GM23338 (cell line): ENCODE results near the gene CEACAM21. TPM values are rescaled to one million over a fixed set of nuclear protein-coding genes. Genes with fewer than 3 reads are reported as not detected.

Experiments
- ATAC-seq: fragments of 200-7000 bp; cut with Tn5 transposase; 3 replicates; pipeline ENCODE4 v1.9.1; 2020
- DNase-seq: peaks from one replicate; pipeline ENCODE4 v3.0.0-alpha.2; 2015; ENCODE audit warnings: low spot score
- H2AFZ ChIP-seq: fragments of 200-600 bp; sonication (generic); 2 replicates; pipeline ENCODE4 v1.8.0; 2016; ENCODE audit warnings: antibody characterized with exemption, mild to moderate bottlenecking, moderate library complexity
- H3F3A ChIP-seq: fragments of 200-600 bp; sonication (generic); replicated peaks from 2 replicates; pipeline ENCODE4 v1.8.0; 2017; ENCODE audit warnings: antibody characterized with exemption, mixed run types, low read depth
- H3K27ac ChIP-seq: fragments of 200-600 bp; sonication (generic); 2 replicates; pipeline ENCODE4 v1.6.1; 2016; ENCODE audit warnings: low read depth
- H3K27me3 ChIP-seq: fragments of 200-600 bp; sonication (generic); 2 replicates; pipeline ENCODE4 v1.8.0; 2016; ENCODE audit warnings: mild to moderate bottlenecking, mixed run types, moderate library complexity; ENCODE audit not compliant: insufficient read depth
- H3K36me3 ChIP-seq: fragments of 200-600 bp; sonication (generic); 2 replicates; pipeline ENCODE4 v1.8.0; 2016; ENCODE audit warnings: mild to moderate bottlenecking; ENCODE audit not compliant: insufficient read depth
- H3K4me1 ChIP-seq: fragments of 200-600 bp; sonication (generic); 2 replicates; pipeline ENCODE4 v1.8.0; 2016; ENCODE audit warnings: mild to moderate bottlenecking, moderate library complexity; ENCODE audit not compliant: insufficient read depth
- H3K4me2 ChIP-seq: fragments of 200-600 bp; sonication (generic); 2 replicates; pipeline ENCODE4 v1.7.1; 2017; ENCODE audit warnings: mixed run types
- H3K4me3 ChIP-seq: fragments of 200-600 bp; sonication (generic); 2 replicates; pipeline ENCODE4 v1.6.1; 2016; ENCODE audit warnings: mixed run types
- H3K79me2 ChIP-seq: fragments of 200-600 bp; sonication (generic); replicated peaks from 2 replicates; pipeline ENCODE4 v1.8.0; 2017; ENCODE audit warnings: mild to moderate bottlenecking; ENCODE audit not compliant: insufficient read depth
- H3K9me2 ChIP-seq: fragments of 200-600 bp; sonication (generic); 2 replicates; pipeline ENCODE4 v1.8.0; 2017; ENCODE audit not compliant: insufficient read depth
- H4K20me1 ChIP-seq: fragments of 200-600 bp; sonication (generic); replicated peaks from 2 replicates; pipeline ENCODE4 v1.8.0; 2017; ENCODE audit warnings: mild to moderate bottlenecking; ENCODE audit not compliant: insufficient read depth
- H3K27ac Mint-ChIP-seq: 2 replicates; pipeline ENCODE4 v1.8.0; 2020; ENCODE audit warnings: inconsistent platforms, mild to moderate bottlenecking, moderate library complexity, mixed read lengths
- H3K27me3 Mint-ChIP-seq: 3 replicates; pipeline ENCODE4 v1.8.0; 2022; ENCODE audit warnings: low read depth, mild to moderate bottlenecking, moderate library complexity, mixed read lengths, inconsistent platforms; ENCODE audit not compliant: insufficient read depth, poor library complexity
- H3K36me3 Mint-ChIP-seq: 3 replicates; pipeline ENCODE4 v1.8.0; 2021; ENCODE audit warnings: low read depth, mild to moderate bottlenecking, inconsistent platforms, moderate library complexity, mixed read lengths
- H3K4me1 Mint-ChIP-seq: 3 replicates; pipeline ENCODE4 v1.8.0; 2020; ENCODE audit warnings: mild to moderate bottlenecking, inconsistent platforms, mixed read lengths
- H3K4me3 Mint-ChIP-seq: 3 replicates; pipeline ENCODE4 v1.8.0; 2021; ENCODE audit warnings: moderate library complexity, mild to moderate bottlenecking, inconsistent platforms, mixed read lengths
- H3K9me3 Mint-ChIP-seq: 3 replicates; pipeline ENCODE4 v1.8.0; 2020; ENCODE audit warnings: moderate library complexity, mild to moderate bottlenecking, inconsistent platforms, mixed read lengths
- CREB1 ChIP-seq: fragments of 250-450 bp; sonication (Bioruptor Pico); IDR thresholded peaks from 2 replicates; pipeline ENCODE4 v1.5.0; 2020; ENCODE audit warnings: low read depth, mild to moderate bottlenecking, moderate library complexity
- EZH2 ChIP-seq: fragments of 200-600 bp; sonication (generic); IDR thresholded peaks from one replicate; pipeline ENCODE4 v1.8.0; 2017; ENCODE audit warnings: antibody characterized with exemption, mild to moderate bottlenecking, low read depth; ENCODE audit not compliant: unreplicated experiment
- EZH2phosphoT487 ChIP-seq: fragments of 200-600 bp; sonication (generic); IDR thresholded peaks from one replicate; pipeline ENCODE4 v1.8.1; 2018; ENCODE audit warnings: antibody characterized with exemption; ENCODE audit not compliant: unreplicated experiment
- JUNB ChIP-seq: IDR thresholded peaks from one replicate; pipeline ENCODE4 v1.6.1; 2016; ENCODE audit warnings: antibody characterized with exemption; ENCODE audit not compliant: unreplicated experiment
- NANOG ChIP-seq: IDR thresholded peaks from 2 replicates; pipeline ENCODE4 v1.6.1; 2016; ENCODE audit warnings: antibody characterized with exemption, borderline replicate concordance
- STAT1 ChIP-seq: IDR thresholded peaks from one replicate; pipeline ENCODE4 v1.6.1; 2016; ENCODE audit warnings: antibody characterized with exemption; ENCODE audit not compliant: unreplicated experiment
- ZNF114 ChIP-seq: fragments of 250-450 bp; sonication (Bioruptor Pico); IDR thresholded peaks from 2 replicates; pipeline ENCODE4 v1.5.0; 2020; ENCODE audit warnings: mild to moderate bottlenecking, moderate library complexity
- ZNF331 ChIP-seq: fragments of 250-450 bp; sonication (Bioruptor Pico); IDR thresholded peaks from 2 replicates; pipeline ENCODE4 v1.5.0; 2020; ENCODE audit warnings: low read depth, mild to moderate bottlenecking, moderate library complexity
- polyA plus RNA-seq: library from polyadenylated mRNA; unstranded; fragments of >200 nt; fragmentation: Nextera tagmentation; extraction: Ambion mirVana; gene quantifications from 2 replicates; pipeline ENCODE4 v1.2.1, GENCODE V29; 2016
- total RNA-seq: library from RNA; depleted of rRNA; stranded (reverse); fragments of >200 nt; shearing (Covaris generic); gene quantifications from 2 replicates; pipeline ENCODE4 v1.2.3, GENCODE V29; 2014
- TF ChIP-seq, protein P1 (sequence below): IDR thresholded peaks from 2 replicates; pipeline ENCODE4 v1.6.1; 2016; ENCODE audit warnings: antibody characterized with exemption
- TF ChIP-seq, protein P2 (sequence below): fragments of 250-450 bp; sonication (Bioruptor Pico); IDR thresholded peaks from 2 replicates; pipeline ENCODE4 v1.5.0; 2020; ENCODE audit warnings: mild to moderate bottlenecking, moderate library complexity
- TF ChIP-seq, protein P3 (sequence below), 2 experiments: fragments of 200-600 bp in 1 of 2; sonication (generic) in 1 of 2; conservative IDR thresholded peaks; 2 replicates each; pipeline versions ENCODE4 v1.5.1 to v1.6.1; 2016 to 2017; ENCODE audit warnings: antibody characterized with exemption in 2 of 2, low read depth in 2 of 2, mild to moderate bottlenecking in 2 of 2, moderate library complexity in 1 of 2
- TF ChIP-seq, protein P4 (sequence below): IDR thresholded peaks from one replicate; pipeline ENCODE4 v1.6.1; 2018; ENCODE audit warnings: antibody characterized with exemption; ENCODE audit not compliant: unreplicated experiment

The CEACAM21 gene
- total and polyA plus RNA-seq, 2 experiments from 2014 or later = not detected

DNA sequence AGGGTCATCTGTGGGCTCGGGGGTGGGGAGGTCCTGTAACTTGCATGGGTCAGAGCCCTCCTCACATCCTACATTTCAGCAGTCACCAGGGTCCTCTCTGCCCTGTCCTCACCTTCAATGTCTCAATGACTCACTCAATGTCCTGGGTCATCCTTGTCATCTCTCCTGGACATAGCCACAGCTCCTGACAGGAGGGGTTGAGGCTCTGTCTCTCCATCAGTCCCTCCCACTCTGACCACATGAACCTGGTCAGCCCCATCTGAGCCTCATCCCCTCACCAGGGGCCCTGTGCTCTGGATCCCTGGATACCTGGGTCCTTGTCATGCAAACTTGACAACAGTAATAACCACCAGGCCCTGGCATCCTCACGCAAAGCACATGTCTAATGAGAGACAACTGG is 13.4 kb downstream of the CEACAM21 start:
- no peak overlapping the region for H3K4me2 ChIP-seq
- no peaks in the 10 kb centered on the region for H3K36me3 ChIP-seq
- TF ChIP-seq, protein P1, sequence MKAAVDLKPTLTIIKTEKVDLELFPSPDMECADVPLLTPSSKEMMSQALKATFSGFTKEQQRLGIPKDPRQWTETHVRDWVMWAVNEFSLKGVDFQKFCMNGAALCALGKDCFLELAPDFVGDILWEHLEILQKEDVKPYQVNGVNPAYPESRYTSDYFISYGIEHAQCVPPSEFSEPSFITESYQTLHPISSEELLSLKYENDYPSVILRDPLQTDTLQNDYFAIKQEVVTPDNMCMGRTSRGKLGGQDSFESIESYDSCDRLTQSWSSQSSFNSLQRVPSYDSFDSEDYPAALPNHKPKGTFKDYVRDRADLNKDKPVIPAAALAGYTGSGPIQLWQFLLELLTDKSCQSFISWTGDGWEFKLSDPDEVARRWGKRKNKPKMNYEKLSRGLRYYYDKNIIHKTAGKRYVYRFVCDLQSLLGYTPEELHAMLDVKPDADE = no peak
- TF ChIP-seq ZNF114 (CRISPR knock-in tag) = no peak
- no peak for TF ChIP-seq ZNF331
- TF ChIP-seq STAT1 = no peak
- TF ChIP-seq, protein P2, sequence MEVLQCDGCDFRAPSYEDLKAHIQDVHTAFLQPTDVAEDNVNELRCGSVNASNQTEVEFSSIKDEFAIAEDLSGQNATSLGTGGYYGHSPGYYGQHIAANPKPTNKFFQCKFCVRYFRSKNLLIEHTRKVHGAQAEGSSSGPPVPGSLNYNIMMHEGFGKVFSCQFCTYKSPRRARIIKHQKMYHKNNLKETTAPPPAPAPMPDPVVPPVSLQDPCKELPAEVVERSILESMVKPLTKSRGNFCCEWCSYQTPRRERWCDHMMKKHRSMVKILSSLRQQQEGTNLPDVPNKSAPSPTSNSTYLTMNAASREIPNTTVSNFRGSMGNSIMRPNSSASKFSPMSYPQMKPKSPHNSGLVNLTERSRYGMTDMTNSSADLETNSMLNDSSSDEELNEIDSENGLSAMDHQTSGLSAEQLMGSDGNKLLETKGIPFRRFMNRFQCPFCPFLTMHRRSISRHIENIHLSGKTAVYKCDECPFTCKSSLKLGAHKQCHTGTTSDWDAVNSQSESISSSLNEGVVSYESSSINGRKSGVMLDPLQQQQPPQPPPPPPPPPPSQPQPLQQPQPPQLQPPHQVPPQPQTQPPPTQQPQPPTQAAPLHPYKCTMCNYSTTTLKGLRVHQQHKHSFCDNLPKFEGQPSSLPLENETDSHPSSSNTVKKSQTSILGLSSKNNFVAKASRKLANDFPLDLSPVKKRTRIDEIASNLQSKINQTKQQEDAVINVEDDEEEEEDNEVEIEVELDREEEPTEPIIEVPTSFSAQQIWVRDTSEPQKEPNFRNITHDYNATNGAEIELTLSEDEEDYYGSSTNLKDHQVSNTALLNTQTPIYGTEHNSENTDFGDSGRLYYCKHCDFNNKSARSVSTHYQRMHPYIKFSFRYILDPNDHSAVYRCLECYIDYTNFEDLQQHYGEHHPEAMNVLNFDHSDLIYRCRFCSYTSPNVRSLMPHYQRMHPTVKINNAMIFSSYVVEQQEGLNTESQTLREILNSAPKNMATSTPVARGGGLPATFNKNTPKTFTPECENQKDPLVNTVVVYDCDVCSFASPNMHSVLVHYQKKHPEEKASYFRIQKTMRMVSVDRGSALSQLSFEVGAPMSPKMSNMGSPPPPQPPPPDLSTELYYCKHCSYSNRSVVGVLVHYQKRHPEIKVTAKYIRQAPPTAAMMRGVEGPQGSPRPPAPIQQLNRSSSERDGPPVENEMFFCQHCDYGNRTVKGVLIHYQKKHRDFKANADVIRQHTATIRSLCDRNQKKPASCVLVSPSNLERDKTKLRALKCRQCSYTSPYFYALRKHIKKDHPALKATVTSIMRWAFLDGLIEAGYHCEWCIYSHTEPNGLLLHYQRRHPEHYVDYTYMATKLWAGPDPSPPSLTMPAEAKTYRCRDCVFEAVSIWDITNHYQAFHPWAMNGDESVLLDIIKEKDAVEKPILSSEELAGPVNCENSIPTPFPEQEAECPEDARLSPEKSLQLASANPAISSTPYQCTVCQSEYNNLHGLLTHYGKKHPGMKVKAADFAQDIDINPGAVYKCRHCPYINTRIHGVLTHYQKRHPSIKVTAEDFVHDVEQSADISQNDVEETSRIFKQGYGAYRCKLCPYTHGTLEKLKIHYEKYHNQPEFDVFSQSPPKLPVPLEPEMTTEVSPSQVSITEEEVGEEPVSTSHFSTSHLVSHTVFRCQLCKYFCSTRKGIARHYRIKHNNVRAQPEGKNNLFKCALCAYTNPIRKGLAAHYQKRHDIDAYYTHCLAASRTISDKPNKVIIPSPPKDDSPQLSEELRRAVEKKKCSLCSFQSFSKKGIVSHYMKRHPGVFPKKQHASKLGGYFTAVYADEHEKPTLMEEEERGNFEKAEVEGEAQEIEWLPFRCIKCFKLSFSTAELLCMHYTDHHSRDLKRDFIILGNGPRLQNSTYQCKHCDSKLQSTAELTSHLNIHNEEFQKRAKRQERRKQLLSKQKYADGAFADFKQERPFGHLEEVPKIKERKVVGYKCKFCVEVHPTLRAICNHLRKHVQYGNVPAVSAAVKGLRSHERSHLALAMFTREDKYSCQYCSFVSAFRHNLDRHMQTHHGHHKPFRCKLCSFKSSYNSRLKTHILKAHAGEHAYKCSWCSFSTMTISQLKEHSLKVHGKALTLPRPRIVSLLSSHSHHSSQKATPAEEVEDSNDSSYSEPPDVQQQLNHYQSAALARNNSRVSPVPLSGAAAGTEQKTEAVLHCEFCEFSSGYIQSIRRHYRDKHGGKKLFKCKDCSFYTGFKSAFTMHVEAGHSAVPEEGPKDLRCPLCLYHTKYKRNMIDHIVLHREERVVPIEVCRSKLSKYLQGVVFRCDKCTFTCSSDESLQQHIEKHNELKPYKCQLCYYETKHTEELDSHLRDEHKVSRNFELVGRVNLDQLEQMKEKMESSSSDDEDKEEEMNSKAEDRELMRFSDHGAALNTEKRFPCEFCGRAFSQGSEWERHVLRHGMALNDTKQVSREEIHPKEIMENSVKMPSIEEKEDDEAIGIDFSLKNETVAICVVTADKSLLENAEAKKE = no peak
- no peak for TF ChIP-seq JUNB
- TF ChIP-seq NANOG = no peak
- TF ChIP-seq, protein P3, sequence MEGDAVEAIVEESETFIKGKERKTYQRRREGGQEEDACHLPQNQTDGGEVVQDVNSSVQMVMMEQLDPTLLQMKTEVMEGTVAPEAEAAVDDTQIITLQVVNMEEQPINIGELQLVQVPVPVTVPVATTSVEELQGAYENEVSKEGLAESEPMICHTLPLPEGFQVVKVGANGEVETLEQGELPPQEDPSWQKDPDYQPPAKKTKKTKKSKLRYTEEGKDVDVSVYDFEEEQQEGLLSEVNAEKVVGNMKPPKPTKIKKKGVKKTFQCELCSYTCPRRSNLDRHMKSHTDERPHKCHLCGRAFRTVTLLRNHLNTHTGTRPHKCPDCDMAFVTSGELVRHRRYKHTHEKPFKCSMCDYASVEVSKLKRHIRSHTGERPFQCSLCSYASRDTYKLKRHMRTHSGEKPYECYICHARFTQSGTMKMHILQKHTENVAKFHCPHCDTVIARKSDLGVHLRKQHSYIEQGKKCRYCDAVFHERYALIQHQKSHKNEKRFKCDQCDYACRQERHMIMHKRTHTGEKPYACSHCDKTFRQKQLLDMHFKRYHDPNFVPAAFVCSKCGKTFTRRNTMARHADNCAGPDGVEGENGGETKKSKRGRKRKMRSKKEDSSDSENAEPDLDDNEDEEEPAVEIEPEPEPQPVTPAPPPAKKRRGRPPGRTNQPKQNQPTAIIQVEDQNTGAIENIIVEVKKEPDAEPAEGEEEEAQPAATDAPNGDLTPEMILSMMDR (conservative IDR thresholded peaks at IDR 0.05; ENCODE audit: low read depth in 2 of 2) = no peak
- TF ChIP-seq, protein P4, sequence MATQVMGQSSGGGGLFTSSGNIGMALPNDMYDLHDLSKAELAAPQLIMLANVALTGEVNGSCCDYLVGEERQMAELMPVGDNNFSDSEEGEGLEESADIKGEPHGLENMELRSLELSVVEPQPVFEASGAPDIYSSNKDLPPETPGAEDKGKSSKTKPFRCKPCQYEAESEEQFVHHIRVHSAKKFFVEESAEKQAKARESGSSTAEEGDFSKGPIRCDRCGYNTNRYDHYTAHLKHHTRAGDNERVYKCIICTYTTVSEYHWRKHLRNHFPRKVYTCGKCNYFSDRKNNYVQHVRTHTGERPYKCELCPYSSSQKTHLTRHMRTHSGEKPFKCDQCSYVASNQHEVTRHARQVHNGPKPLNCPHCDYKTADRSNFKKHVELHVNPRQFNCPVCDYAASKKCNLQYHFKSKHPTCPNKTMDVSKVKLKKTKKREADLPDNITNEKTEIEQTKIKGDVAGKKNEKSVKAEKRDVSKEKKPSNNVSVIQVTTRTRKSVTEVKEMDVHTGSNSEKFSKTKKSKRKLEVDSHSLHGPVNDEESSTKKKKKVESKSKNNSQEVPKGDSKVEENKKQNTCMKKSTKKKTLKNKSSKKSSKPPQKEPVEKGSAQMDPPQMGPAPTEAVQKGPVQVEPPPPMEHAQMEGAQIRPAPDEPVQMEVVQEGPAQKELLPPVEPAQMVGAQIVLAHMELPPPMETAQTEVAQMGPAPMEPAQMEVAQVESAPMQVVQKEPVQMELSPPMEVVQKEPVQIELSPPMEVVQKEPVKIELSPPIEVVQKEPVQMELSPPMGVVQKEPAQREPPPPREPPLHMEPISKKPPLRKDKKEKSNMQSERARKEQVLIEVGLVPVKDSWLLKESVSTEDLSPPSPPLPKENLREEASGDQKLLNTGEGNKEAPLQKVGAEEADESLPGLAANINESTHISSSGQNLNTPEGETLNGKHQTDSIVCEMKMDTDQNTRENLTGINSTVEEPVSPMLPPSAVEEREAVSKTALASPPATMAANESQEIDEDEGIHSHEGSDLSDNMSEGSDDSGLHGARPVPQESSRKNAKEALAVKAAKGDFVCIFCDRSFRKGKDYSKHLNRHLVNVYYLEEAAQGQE = no peak
- TF ChIP-seq EZH2 = no peak
- no peak for TF ChIP-seq CREB1
- TF ChIP-seq EZH2phosphoT487 = no peak
- no peaks in the 10 kb centered on the region for H3K36me3 Mint-ChIP-seq
- peaks cover 14% of the 10 kb centered on the region for H3K27me3 Mint-ChIP-seq
- no peaks in the 10 kb centered on the region for H3K4me1 ChIP-seq
- H3K4me3 Mint-ChIP-seq = no peak overlapping the region
- peaks cover 9% of the 10 kb centered on the region for H3K27me3 ChIP-seq
- H2AFZ ChIP-seq = no peak overlapping the region
- no peaks in the 10 kb centered on the region for H3K9me2 ChIP-seq
- ATAC-seq (no peak), DNase-seq (no peak)
- no peaks in the 10 kb centered on the region for H3K79me2 ChIP-seq
- H3K27ac ChIP-seq = no peak overlapping the region
- no peak overlapping the region for H3K27ac Mint-ChIP-seq
- H4K20me1 ChIP-seq = no peaks in the 10 kb centered on the region
- no peak overlapping the region for H3K4me3 ChIP-seq
- H3K9me3 Mint-ChIP-seq = peaks cover 19% of the 10 kb centered on the region
- no peaks in the 10 kb centered on the region for H3K4me1 Mint-ChIP-seq
- no peaks in the 10 kb centered on the region for H3F3A ChIP-seq
